ENCODE data around the gene OSBPL8.

OSBPL8 gene

DNA sequence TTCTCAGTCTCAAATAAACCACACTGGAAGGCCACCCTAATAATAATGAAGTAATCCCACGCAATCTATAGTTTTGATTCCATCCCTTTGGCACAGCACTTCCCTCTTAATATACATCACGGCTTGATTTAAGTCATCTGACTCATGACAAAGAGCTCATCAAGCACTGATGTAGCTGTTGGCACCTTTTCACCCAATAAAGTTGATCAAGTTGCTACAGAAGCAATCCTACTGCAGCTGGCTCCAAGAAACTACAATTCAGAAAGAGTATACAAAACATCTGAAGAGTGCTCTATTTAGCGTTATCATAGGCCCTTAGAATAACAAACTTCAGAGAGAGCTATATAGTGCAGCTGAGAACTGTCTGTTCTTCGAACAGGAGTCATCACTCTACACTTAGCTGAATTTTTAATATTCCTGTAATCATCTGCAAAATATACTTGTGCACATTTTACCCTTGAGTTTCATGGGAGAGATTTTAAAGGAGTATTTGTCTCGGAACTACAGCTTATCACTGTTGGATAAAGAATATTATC lies 94.9 kb downstream of the OSBPL8 start:
- no peak for DNase-seq (ENCODE audit: low read depth in 2 of 2)

DNA sequence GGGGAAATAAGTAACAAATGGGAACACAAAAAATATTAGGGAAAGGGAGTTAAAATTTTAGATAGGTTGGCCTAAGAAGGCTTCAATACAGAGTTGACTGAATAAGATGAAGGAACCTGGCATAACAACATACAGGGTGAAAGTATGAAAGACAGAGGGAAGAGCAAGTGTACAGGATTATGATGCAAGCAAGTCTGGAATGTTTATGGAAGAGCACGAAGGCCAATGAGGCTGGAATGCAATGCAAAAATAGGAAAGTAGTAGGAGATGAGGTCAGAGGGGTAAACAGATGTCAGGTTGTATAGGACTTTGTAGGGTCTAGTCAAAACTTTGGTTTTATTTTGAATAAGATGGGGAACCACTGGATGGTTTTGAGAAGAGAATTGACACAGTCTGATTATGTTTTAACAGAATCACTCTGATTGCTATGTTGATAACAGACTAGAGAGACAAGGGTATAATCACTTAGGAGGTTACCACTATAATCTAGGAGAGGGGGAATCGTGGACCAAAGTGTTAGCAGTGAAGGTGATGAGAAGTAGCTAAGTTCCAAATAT lies 96.8 kb downstream of the OSBPL8 start:
- no peak for DNase-seq (ENCODE audit: low read depth in 2 of 2)

DNA sequence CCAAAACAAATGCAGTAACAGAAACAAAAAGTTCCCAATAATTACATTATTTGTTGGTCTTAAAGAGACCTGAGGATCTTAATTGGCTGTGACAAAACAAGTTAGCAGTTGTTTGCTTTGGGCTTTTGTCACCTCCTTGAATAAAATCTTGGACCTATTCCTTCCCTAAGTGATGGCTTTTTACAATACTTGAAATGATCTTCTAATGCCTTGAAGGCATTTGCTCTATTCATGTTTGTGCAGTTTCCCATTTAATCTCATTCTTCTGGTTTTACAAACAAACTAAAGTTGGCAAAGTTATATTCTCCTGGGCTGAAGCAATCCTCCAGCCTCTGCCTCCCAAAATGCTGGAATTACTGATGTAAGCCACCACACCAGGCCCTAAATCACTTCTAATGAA lies 98.8 kb downstream of the OSBPL8 start:
- no peak for DNase-seq (ENCODE audit: low read depth in 2 of 2)

DNA sequence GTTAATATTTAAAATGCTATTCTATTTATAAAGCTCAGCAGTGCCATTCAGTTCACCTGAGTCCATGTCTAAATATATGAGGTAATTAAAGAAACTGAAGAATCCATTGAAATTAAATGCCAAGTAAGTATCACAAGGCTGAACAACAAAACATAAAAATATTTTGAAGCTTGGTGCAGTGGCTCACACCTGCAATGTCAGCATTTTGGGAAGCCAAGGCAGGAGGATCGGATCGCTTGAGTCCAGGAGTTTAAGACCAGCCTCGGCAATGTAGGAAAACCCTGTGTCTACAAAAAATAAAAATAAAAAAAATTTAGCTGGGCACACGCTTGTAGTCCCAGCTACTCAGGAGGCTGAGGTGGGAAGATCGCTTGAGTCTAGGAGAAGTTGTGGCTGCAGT lies 101.8 kb downstream of the OSBPL8 start:
- DNase-seq (ENCODE audit: low read depth in 2 of 2), result no peak

DNA sequence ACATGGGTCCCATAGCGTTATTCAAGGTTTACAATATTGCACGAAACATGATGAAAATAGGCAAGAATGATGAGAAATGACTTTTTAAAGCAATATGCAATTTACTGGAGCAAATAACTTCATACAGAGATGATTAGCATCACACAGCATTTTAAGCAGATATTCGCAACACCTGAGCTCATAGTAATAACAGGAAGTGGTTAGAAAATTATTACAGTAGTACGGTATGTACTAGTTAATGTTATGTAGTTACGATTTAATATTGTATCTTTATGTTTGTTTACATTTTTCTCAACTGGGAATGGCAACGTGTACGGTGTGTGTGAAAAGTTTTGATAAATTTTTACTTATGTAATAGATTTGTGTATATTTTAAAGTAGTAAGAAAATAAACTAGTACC lies 102.6 kb downstream of the OSBPL8 start:
- no peak for DNase-seq (ENCODE audit: low read depth in 2 of 2)

DNA sequence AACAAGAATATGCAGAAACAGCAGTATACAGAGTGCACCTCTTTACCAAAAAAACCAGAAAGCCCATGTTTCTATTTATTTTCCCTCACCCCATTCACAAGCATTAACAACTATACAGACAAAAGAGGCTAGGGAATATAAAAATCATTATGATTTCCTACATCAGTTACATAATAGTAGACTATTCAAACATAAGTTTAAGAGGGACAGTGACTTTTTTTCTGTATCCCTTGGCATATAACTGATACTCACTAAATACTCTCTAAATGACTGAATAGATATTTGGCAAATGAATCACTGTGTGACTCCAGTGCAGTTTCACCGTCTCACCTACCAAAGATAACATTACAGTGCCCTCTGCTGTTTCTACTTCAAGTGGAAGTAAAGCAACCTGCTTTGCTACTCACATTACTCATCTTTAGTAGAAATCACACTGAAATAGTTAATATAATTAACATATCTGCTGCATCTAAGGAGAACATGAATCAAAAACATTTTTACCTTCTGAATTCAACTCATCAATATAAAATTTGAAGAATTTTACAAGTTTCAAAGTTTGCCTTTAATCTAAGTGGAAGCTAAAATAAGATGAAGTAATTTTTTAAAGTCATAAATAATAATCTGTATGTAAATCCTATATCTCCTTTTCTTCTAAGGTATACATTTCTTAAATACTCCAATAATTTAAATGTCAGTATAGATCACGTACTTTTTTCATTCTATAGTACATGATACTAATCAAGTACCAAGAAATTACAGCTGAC lies 103.8 kb downstream of the OSBPL8 start:
- DNase-seq (ENCODE audit: low read depth in 2 of 2), result peak; percentile 76 to 77

DNA sequence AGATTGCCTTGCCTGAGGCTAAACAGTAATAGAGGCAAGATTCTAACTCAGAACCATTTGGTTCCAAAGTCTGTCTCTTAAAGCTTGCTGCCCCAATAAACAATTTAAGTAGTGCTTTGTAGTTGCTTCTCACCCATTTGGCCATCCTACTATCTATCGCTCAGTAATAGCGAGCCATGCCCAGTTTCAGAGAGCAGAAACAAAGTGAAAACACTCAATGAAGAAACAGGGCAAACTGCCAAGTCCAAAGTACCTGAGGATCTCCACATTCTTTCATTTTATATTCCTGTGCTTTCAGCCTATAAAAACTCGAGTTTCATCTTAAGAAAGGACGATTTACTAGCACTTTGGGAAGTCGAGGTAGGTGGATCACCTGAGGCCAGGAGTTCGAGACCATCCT lies 108.0 kb downstream of the OSBPL8 start:
- no peak for DNase-seq (ENCODE audit: low read depth in 2 of 2)

DNA sequence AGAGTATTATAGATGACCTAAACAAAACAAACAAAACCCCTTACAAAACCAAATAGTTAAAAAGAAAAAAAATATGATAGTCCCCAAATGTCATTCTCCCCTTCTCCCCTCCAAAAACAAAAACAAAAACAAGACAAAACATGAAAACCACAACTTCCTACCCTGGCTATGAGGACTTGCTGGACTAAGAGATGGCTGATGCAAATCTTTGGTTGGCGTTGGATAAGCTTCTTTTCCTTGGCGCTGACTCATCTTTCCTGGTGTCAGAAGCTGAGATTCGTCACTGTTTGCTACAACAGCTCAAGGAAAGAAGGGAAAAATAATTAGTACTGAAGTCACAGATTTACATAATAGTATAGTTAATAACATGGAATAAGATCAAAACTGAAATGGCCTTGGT lies 108.9 kb downstream of the OSBPL8 start:
- DNase-seq (ENCODE audit: low read depth in 2 of 2), result peak; percentile 45 to 53

DNA sequence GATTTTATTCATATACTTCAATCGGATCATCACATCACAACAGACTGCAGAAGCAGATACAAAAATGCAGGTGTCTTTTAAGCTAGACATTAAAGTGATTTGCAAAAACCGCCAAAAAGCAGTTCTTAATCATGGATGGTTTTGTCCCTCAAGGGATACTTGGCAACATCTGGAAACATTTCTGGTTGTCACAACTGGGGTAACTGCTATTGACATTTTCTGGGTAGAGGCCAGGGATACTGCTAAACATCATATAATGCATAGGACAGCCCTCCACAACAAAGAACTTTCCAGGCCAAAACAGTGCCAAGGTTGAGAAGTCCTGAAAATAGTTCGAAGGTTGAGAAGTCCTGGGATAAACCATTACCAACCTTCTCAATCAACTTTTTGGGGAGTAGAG lies 109.6 kb downstream of the OSBPL8 start:
- no peak for DNase-seq (ENCODE audit: low read depth in 2 of 2)

DNA sequence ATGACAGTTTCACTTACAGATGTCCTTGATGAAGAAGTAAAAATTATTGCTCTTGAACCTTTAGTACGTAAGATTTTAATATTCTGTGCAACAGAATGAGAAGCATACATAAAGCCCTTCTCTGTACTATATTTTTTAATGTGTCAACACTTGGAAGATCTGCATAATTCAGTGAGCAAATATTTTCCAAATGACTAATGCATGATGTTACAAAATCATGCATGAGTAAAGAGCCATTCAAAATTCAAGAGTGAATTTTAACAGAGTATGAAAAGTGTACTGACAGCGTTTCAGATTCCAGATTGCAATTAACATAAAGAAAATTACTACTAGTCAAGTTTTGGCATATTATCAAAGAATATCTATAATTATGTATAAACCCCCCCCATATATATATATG lies 110.0 kb downstream of the OSBPL8 start:
- DNase-seq (ENCODE audit: low read depth in 2 of 2), result peak; percentile 62 to 65

DNA sequence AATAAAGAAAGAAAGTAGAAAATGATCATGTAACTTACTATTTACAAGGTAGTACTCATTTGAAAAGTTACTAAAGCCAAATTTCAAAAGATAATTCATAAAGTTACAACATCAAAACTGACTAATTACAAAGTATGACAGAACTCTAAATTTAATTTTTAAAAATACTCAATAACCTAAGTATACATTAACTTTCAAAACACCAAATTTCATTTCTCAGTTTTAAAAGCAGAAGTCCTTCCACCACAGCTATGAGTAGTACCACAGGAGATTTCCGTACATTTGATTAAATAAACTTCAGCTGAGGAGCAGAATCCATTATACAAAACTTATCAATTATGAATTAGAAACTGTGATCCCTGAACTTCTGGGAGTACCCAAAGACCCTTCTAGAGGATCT lies 110.6 kb downstream of the OSBPL8 start:
- DNase-seq (ENCODE audit: low read depth in 2 of 2), result no peak

DNA sequence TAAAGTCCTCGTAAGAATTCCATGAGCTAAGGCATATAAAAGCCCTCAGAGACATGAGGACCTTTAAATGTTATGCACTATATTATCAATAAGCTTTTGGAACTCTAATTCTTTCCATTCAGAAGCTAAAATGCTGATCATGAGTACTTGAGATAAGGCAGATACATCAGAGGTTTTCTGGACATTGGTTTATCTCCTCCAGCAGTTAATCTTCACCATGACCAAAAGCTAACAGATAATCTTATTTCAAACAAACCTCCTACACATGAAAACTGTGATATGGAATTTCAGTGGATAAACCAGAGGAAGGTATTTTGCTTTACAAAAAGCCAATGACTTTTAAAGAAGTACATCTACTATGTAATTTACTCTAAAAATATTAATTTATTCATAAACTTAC lies 113.5 kb downstream of the OSBPL8 start:
- no peak for DNase-seq (ENCODE audit: low read depth in 2 of 2)

DNA sequence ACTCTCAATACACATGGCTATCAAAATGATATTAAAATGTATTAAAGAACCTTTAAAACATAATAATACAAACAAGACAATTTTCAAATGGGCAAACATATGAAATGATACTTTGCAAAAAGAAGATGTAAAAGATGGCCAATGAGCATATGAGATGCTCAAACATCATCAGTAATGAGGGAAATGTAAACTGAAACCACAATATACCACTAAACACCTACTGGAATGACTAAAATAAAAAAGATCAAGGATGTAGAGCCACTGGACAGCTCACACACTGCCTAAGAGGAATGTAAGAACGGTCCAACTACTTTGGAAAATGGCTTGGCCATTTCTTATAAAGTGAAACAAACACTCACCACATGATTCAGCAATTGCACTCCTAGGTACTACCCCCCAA lies 114.1 kb downstream of the OSBPL8 start:
- DNase-seq (ENCODE audit: low read depth in 2 of 2), result no peak

DNA sequence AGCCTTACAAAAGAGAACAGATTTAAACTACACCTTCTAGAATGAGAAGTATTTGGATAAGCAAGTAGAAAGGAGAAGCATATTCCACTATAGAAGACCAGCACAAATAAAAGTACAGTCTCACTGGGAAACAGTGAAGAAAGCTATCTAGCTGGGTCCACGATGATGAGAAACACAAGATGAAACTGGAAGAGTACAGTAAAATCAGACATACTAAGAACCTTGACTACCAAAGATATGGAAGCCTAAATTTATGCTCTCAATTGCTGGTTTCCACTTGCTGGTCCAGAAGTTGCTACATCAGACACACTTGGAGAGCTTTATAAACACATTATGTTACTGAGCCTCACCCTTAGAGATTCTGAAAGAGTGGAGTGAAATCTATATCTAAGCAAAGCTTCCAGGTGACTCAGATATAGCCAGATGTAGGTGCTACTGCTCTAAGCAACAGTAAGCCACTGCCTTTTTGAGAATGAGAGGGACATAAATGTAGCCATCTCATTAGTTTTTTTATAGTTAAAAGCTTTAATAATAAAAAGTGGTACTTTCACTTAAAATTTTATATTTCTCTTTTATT lies 115.1 kb downstream of the OSBPL8 start:
- DNase-seq (ENCODE audit: low read depth in 2 of 2), result no peak

DNA sequence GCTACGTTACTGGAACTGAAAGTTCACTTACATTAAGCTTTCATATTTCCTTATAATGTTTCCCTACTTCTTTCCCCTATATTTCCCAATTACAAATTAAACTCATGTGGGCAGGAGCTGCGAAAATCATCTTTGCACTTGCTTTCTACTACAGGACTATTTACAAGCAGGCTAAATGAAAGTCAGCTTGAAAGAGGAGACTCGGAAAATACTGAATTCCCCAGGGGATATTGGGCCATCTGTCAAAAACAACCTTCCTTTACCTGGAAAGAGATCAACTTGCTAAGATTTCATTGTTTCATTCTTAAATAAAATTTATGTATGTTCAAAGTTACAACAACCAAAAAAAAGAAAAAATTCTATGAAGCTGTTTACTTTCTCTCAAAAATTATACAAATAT lies 118.6 kb downstream of the OSBPL8 start:
- DNase-seq (ENCODE audit: low read depth in 2 of 2), result no peak

DNA sequence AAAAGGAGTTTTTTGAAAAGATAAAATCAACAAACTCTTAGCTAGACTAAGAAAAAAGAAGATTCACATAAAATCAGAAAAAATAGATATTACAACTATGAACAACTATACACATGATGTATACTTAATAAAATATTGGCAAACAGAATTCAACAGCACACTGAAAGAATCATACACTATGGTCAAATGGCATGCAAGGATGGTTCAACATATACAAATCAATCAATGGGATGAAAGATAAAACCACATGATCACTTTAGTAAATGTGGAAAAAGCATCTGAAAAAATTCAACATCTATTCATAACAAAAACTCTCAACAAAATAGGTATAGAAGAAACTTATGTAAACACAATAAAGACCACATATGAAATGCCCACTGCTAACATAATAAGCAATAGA lies 126.8 kb downstream of the OSBPL8 start:
- no peak for DNase-seq (ENCODE audit: low read depth in 2 of 2)

DNA sequence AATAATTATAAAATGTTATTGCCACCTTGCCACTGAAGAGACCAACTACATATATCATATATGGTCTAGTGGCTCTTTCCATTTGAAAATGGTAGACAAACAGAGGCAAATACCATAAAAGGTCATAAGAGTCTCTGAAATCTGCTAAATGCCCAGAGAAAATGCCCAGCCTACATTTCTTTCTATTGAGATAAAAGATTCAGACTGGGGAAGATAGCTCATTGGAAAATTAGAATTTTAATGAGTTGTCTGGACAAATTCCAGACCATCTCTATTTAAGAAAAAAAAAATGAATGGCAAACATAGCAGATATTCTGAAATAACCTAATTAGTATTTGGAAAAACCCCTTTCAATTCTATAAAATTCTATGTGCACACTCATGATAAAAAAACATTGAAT lies 131.5 kb downstream of the OSBPL8 start:
- no peak for DNase-seq (ENCODE audit: low read depth in 2 of 2)

DNA sequence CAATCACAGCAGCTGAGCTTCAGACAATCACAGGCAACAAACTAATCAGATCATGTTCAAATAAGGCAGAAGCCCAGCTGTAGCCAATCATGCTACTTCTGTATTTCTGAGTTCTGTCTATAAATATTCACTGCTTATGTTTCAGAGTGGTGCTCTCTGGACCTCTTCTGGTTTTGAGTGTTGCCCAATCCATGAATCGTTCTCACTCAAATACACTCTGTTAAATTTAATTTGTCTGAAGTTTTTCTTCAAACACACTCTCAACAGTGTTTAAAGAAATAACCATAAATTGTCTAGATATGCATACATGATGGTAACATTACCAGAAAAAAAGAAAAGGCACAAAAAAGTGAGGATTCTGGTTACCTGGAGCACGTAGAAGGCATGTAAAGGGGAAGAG lies 133.4 kb downstream of the OSBPL8 start:
- DNase-seq (ENCODE audit: low read depth in 2 of 2), result no peak

DNA sequence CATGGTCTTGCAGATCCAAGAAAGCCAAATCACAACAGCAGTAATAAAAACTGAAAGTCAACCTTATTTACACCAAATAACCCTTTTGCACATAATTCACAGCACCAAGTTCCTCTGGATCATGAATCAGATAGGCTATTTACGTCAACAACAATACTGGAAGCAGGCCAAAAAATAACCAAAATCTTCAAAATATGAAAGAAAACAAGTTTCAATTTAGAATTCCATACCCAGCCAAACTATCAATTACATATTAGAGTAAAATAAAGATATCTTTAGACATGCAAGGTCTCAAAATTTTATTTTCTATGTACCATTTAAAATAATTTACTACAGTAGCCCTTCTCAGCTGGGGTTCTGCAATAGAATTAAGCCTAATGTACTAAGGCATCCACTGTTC lies 134.6 kb downstream of the OSBPL8 start:
- DNase-seq (ENCODE audit: low read depth in 2 of 2), result no peak

DNA sequence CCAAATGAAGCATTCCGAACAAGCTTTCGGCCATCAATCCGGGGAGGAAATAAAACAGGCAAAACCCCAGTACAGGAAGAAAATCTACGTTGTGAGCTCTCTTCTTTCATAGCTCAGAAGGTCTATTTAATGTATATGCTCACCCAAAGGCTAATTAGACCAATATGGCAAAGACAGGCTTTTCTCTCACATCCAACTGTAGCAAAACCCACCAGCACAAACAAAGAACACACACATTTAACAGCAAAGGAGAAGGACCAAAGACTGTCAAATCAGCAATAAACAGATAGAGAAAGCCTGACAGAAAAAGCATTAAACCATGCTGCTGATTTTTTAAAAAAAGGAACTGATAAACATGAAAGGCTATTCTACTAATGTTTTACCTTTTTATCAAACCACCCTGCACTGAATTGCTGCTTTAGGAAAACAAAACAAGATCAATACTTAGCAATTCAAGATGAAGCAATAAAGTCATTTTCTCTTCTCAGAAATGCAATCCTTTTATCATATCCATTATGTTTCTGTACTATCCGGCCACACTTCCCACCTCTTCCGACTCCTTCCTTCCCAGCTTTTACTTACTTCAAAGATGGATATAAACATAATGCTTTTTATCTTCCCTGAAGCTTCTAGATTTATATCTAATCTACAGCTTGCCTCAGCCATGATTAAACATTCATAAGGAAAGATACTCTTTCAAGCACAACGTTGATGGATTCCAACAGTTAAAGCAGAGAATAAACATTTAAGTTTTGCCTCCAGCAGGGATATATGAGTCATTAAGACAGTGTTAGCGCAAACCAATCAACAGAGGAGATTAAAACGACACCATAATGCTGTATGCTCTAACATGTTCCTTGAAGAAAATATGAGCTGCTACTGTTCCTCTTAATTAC lies 136.8 kb downstream of the OSBPL8 start:
- DNase-seq (ENCODE audit: low read depth in 2 of 2), result no peak

DNA sequence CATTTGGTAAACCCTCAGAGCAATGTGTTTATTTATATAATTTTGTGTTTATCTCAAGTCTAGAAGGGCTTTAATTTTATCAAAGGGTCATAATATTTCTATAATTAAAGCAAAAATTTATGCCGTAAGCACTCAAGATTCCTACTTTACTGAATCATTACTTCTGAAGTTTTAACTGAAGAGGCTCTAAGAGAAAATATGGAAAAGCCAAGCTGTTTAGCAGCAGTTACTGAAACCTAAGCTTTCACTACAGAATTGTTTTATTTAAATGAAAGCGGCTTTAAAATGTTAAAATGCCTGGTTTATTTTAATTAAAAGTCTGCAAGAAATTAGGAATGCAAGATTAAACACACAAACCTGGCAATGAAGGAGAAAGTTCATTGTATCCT lies 137.4 kb downstream of the OSBPL8 start:
- no peak for DNase-seq (ENCODE audit: low read depth in 2 of 2)

DNA sequence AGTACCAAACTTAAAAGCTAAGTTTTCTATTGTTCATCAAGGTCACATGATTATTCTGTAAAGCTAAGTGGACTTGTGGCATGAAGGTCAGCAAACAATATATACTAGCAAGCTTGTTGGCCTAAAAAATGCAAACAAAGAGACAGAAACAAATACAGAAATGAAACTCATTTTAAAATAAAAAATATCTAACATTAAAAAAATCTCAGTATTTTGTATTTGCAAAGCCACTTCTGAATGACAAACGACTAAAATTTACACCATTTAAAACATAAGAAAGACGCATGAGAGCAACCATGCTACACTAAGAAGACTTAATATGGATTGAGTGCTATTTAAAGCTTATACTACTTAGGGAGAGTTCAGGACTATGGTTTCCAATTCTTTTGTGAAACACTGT lies 138.5 kb downstream of the OSBPL8 start:
- no peak for DNase-seq (ENCODE audit: low read depth in 2 of 2)

All from fibroblast of skin of left quadriceps (primary cell).